ENCODE results near the gene TSPAN2.

The TSPAN2 gene

GRCh38 chr1:115092175-115092574, 2.9 kb upstream of the TSPAN2 start:
- H3K27me3 ChIP-seq (replicated peaks): no peaks in the 10 kb centered on the region
- H3K36me3 ChIP-seq (replicated peaks): no peaks in the 10 kb centered on the region
- H3K27ac ChIP-seq: no peak overlapping the region
- in situ Hi-C loops (cut with HindIII; ENCODE audit: low pct_ligation_motif_present, low sequenced_read_pairs): no loop called here
- no peak for DNase-seq
- H3K4me3 ChIP-seq (ENCODE audit: low read depth, low read length): no peak overlapping the region
- TF ChIP-seq CTCF (IDR thresholded peaks at IDR 0.05; ENCODE audit: low read depth, low read length, missing control alignments): no peak

GRCh38 chr1:115091572-115091971, 2.3 kb upstream of the TSPAN2 start:
- H3K4me3 ChIP-seq (ENCODE audit: low read depth, low read length): no peak overlapping the region
- in situ Hi-C loops (cut with HindIII; ENCODE audit: low pct_ligation_motif_present, low sequenced_read_pairs): no loop called here

GRCh38 chr1:115090956-115091355, 1.7 kb upstream of the TSPAN2 start:
- no peak overlapping the region for H3K27ac ChIP-seq
- no peak for TF ChIP-seq CTCF (IDR thresholded peaks at IDR 0.05; ENCODE audit: low read depth, low read length, missing control alignments)
- no peaks in the 10 kb centered on the region for H3K27me3 ChIP-seq (replicated peaks)
- no peaks in the 10 kb centered on the region for H3K36me3 ChIP-seq (replicated peaks)
- DNase-seq: no peak
- in situ Hi-C loops (cut with HindIII; ENCODE audit: low pct_ligation_motif_present, low sequenced_read_pairs): no loop called here
- H3K4me3 ChIP-seq (ENCODE audit: low read depth, low read length): no peak overlapping the region

More at GRCh38 chr1:115091572-115091971, 2.3 kb upstream of the TSPAN2 start:
- H3K27me3 ChIP-seq (replicated peaks): no peaks in the 10 kb centered on the region
- H3K27ac ChIP-seq: no peak overlapping the region
- no peak for TF ChIP-seq CTCF (IDR thresholded peaks at IDR 0.05; ENCODE audit: low read depth, low read length, missing control alignments)
- no peak for DNase-seq
- no peaks in the 10 kb centered on the region for H3K36me3 ChIP-seq (replicated peaks)

- H3K27ac ChIP-seq: peak overlapping the region; percentile 15
- no peak for TF ChIP-seq CTCF (IDR thresholded peaks at IDR 0.05; ENCODE audit: low read depth, low read length, missing control alignments)
- H3K27me3 ChIP-seq (replicated peaks): no peaks in the 10 kb centered on the region
- H3K4me3 ChIP-seq (ENCODE audit: low read depth, low read length): no peak overlapping the region
- H3K36me3 ChIP-seq (replicated peaks): no peaks in the 10 kb centered on the region
- peak; percentile 56 for DNase-seq
- in situ Hi-C loops (cut with HindIII; ENCODE audit: low pct_ligation_motif_present, low sequenced_read_pairs): no loop called here
Measured at GRCh38 chr1:115090540-115090939, 1.2 kb upstream of the TSPAN2 start.

- TF ChIP-seq CTCF (IDR thresholded peaks at IDR 0.05; ENCODE audit: low read depth, low read length, missing control alignments): no peak
- Histone ChIP-seq H3K27me3 (replicated peaks) (no peaks in the 10 kb centered on the region), H3K36me3 (replicated peaks) (no peaks in the 10 kb centered on the region), H3K27ac (peak overlapping the region; percentile 15), H3K4me3 (ENCODE audit: low read depth, low read length) (no peak overlapping the region)
- DNase-seq: no peak
- in situ Hi-C loops (cut with HindIII; ENCODE audit: low pct_ligation_motif_present, low sequenced_read_pairs): no loop called here
Measured at GRCh38 chr1:115090186-115090490, 835 bp upstream of the TSPAN2 start.

- no peaks in the 10 kb centered on the region for H3K27me3 ChIP-seq (replicated peaks)
- peak overlapping the region; percentile 55 for H3K4me3 ChIP-seq (ENCODE audit: low read depth, low read length)
- no peak overlapping the region for H3K27ac ChIP-seq
- in situ Hi-C loops (cut with HindIII; ENCODE audit: low pct_ligation_motif_present, low sequenced_read_pairs): no loop called here
- TF ChIP-seq CTCF (IDR thresholded peaks at IDR 0.05; ENCODE audit: low read depth, low read length, missing control alignments): no peak
- DNase-seq: no peak
- no peaks in the 10 kb centered on the region for H3K36me3 ChIP-seq (replicated peaks)
Measured at GRCh38 chr1:115088871-115089419, 358 bp downstream of the TSPAN2 start.

All from brain microvascular endothelial cell (primary cell).